CD4-positive, alpha-beta T cell treated with Interferon gamma for 1 hour (primary cell): Measurements from ENCODE around the gene COL6A1.
"Not testable (repeated sequence)": the region's sequence is repeated elsewhere in the genome, so short reads cannot be mapped to it uniquely, and the experiment has no call there.

Source experiments
- DNase-seq: peaks from one replicate; pipeline ENCODE4 v3.0.0-alpha.2; 2020

Gene COL6A1

GRCh38 chr21:46029186-46029924 is 47.8 kb downstream of the COL6A1 start:
- DNase-seq = no peak

- no peak for DNase-seq
Measured at GRCh38 chr21:46031484-46031883, 49.9 kb downstream of the COL6A1 start.

GRCh38 chr21:46032100-46032499 is 50.5 kb downstream of the COL6A1 start:
- DNase-seq = no peak

- DNase-seq = no peak
Measured at GRCh38 chr21:46033410-46034400, 52.1 kb downstream of the COL6A1 start.

GRCh38 chr21:46035809-46036695 is 54.5 kb downstream of the COL6A1 start:
- DNase-seq = no peak

- DNase-seq = no peak
Measured at GRCh38 chr21:46036696-46037330, 55.2 kb downstream of the COL6A1 start.

- no peak for DNase-seq
Measured at GRCh38 chr21:46037331-46038325, 56.1 kb downstream of the COL6A1 start.

- no peak for DNase-seq
Measured at GRCh38 chr21:46038341-46038829, 56.8 kb downstream of the COL6A1 start.

GRCh38 chr21:46038871-46039397 is 57.4 kb downstream of the COL6A1 start:
- no peak for DNase-seq

GRCh38 chr21:46039891-46040660 is 58.5 kb downstream of the COL6A1 start:
- no peak for DNase-seq

- no peak for DNase-seq
Measured at GRCh38 chr21:46040707-46041106, 59.1 kb downstream of the COL6A1 start.

- no peak for DNase-seq
Measured at GRCh38 chr21:46041183-46041582, 59.6 kb downstream of the COL6A1 start.

GRCh38 chr21:46045154-46045553 is 63.6 kb downstream of the COL6A1 start:
- no peak for DNase-seq

GRCh38 chr21:46046471-46046870 is 64.9 kb downstream of the COL6A1 start:
- no peak for DNase-seq

- DNase-seq = not testable (repeated sequence)
Measured at GRCh38 chr21:46046906-46047305, 65.3 kb downstream of the COL6A1 start.

- no peak for DNase-seq
Measured at GRCh38 chr21:46048926-46049889, 67.6 kb downstream of the COL6A1 start.

- DNase-seq = no peak
Measured at GRCh38 chr21:46049890-46050667, 68.5 kb downstream of the COL6A1 start.
